Mesothelial cell of epicardium (in vitro differentiated cells): ENCODE results near the gene RBP3. TPM values are rescaled to one million over a fixed set of nuclear protein-coding genes. Genes with fewer than 3 reads are reported as not detected.

ENCODE experiments used
- DNase-seq, 2 experiments: peaks; one replicate each; pipeline ENCODE4 v3.0.0; 2021; ENCODE audit warnings: low spot score in 2 of 2; ENCODE audit not compliant: unreplicated experiment in 2 of 2
- H3K27ac Mint-ChIP-seq: 2 replicates; pipeline ENCODE4 v1.8.0; 2021; ENCODE audit warnings: mixed read lengths
- H3K27me3 Mint-ChIP-seq: 2 replicates; pipeline ENCODE4 v1.8.0; 2021; ENCODE audit warnings: low read depth, mixed read lengths
- H3K36me3 Mint-ChIP-seq: 2 replicates; pipeline ENCODE4 v1.8.0; 2021; ENCODE audit warnings: mixed read lengths
- H3K4me1 Mint-ChIP-seq: 2 replicates; pipeline ENCODE4 v1.8.0; 2021; ENCODE audit warnings: mixed read lengths
- H3K4me3 Mint-ChIP-seq: 2 replicates; pipeline ENCODE4 v1.8.0; 2021; ENCODE audit warnings: mild to moderate bottlenecking, moderate library complexity, mixed read lengths
- H3K9me3 Mint-ChIP-seq: 2 replicates; pipeline ENCODE4 v1.8.0; 2021; ENCODE audit warnings: mixed read lengths
- CTCF ChIP-seq: fragments of 200-600 bp; sonication (generic); IDR thresholded peaks from one replicate; pipeline ENCODE4 v1.5.0; 2021; ENCODE audit warnings: antibody characterized with exemption; ENCODE audit not compliant: unreplicated experiment
- total RNA-seq: library from RNA; stranded (reverse); gene quantifications from 3 replicates; pipeline ENCODE4 v1.2.1, GENCODE V29; 2021

RBP3 gene
- total RNA-seq, 1 donor from 2014 or later: not detected

DNA sequence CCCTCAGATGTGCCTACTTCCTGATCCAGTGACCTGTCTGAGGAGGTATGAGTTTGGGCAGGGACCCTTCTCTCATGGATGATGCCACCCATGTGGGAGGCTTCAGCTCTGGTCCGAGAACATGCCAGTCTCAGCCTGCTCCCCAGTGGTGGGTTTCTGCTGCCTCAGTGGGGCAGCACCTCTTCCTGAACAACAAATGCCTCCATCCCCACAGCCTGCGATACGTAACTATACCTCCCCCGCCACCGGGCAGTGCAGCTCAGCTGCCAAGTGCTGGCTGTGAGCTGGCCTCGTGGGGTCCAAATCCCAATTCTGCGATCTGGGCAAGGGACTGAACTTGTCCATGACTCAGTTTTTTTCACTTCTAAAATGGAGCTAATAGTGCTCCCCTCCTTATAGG is 45.1 kb upstream of the RBP3 start:
- Mint-ChIP-seq H3K4me1 (peaks cover 4% of the 10 kb centered on the region), H3K27me3 (peaks cover 93% of the 10 kb centered on the region), H3K36me3 (no peaks in the 10 kb centered on the region), H3K4me3 (no peak overlapping the region), H3K9me3 (no peaks in the 10 kb centered on the region), H3K27ac (no peak overlapping the region)
- DNase-seq: no peak
- TF ChIP-seq CTCF: no peak

DNA sequence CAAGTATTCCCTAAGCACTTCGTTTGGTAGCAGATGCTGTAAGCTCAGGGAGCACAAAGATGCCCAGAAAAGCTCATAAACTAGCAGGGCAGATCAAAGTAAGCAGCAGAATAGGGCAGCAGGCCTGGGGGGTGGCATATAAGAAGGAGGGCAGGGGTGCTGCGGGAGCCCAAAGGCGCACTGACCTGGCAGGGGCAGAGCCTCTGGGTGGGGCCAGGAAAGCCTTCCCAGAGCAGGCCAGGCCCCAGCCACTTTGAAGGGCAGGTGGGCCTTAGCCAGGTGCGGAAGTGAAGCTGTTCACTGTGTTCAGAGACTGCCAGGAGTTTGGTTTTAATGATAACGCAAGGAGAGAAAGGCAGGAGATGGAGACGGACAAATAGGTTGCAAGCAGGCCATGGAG is 44.3 kb upstream of the RBP3 start:
- Mint-ChIP-seq H3K9me3 (no peaks in the 10 kb centered on the region), H3K27ac (no peak overlapping the region), H3K4me3 (no peak overlapping the region), H3K4me1 (peaks cover 4% of the 10 kb centered on the region), H3K36me3 (no peaks in the 10 kb centered on the region), H3K27me3 (peaks cover 93% of the 10 kb centered on the region)
- no peak for TF ChIP-seq CTCF
- no peak for DNase-seq

DNA sequence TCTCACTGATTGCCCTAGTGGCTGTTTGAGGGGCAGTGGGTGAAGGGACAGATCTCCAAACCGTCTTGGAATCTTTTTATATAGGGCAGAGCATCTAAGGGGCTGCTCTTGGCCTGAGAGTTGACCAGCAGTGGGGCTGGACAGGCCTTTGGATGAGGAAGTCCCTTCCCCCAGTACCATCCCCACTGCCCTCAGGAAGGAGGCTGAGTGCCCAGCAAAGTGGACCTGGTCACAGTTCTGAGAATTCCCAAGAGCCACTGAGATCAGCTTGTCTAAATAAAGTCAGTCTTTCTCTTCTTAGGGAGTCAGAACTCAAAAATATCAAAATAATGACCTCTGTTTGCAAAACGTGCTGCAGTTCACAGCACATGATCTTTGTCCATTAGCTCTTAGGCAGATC is 42.6 kb upstream of the RBP3 start:
- Mint-ChIP-seq H3K4me3 (no peak overlapping the region), H3K27ac (no peak overlapping the region), H3K36me3 (no peaks in the 10 kb centered on the region), H3K27me3 (peaks cover 94% of the 10 kb centered on the region), H3K9me3 (no peaks in the 10 kb centered on the region), H3K4me1 (peaks cover 3% of the 10 kb centered on the region)
- no peak for TF ChIP-seq CTCF
- no peak for DNase-seq

DNA sequence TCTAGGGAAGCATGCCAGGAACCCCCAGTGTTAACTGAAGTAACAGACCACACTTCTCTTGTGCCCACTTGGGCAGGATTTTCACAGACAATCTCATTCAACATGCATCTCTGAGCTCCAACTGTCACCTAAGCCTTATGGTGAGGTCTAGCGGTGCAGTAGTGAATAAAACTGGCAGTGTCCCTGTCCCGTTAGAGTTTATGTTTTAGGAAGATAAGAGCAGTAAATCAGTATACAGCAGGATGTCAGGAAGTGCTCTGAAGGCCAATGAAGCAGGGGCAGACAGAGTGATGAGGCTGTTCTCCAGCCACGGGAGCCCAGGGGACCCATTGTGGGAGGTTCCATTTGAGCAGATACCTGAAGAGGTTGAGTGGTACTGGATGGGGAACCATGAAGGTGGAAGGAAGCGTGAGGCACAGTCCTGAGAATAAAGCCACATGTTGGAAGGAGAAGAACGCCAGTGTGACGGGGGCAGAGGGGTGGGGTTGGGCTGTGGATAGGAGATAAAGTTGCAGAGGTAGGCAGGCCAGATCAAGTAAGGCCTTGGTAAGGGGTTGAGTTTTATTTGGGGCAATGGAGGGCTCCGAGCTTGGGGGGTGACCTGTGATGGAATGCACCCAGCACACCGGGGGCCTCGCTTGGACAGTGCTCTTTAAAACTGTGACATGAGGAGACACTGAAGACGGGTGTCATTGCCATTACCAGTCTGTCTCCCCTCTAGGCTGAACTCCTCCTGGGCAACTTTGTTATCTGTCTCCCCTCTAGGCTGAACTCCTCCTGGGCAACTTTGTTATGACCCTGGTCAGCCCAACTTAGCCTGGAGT is 41.6 kb upstream of the RBP3 start:
- no peaks in the 10 kb centered on the region for H3K9me3 Mint-ChIP-seq
- H3K27ac Mint-ChIP-seq: no peak overlapping the region
- no peak for TF ChIP-seq CTCF
- H3K36me3 Mint-ChIP-seq: no peaks in the 10 kb centered on the region
- peaks cover 90% of the 10 kb centered on the region for H3K27me3 Mint-ChIP-seq
- peaks cover 3% of the 10 kb centered on the region for H3K4me1 Mint-ChIP-seq
- no peak overlapping the region for H3K4me3 Mint-ChIP-seq
- DNase-seq: no peak

DNA sequence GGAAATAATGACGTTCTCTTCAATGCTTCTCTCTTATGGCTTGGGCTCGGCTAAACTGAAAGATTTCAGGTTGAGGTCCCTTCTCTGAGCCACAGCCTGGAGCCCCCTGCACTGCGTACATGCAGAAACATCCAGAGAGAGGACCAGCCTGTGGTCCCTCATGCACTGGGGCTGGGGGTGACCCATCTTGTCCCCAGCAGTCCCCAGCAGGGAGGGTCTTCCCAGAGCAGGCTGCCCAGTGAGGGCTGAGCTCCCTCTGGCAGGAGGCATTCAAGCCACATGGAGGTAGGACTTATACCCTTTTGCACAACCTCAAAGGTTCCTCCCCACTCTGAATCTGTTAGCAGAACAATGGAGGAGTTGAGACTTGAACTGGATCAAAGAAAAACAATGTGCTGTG is 40.8 kb upstream of the RBP3 start:
- Mint-ChIP-seq H3K27ac (no peak overlapping the region), H3K9me3 (no peaks in the 10 kb centered on the region), H3K36me3 (no peaks in the 10 kb centered on the region), H3K27me3 (peaks cover 89% of the 10 kb centered on the region), H3K4me1 (peaks cover 3% of the 10 kb centered on the region), H3K4me3 (no peak overlapping the region)
- no peak for DNase-seq
- TF ChIP-seq CTCF: no peak

GRCh38 chr10:47308775-47309174 is 39.4 kb upstream of the RBP3 start:
- Mint-ChIP-seq H3K27ac (no peak overlapping the region), H3K36me3 (no peaks in the 10 kb centered on the region), H3K4me3 (no peak overlapping the region), H3K4me1 (peaks cover 3% of the 10 kb centered on the region), H3K9me3 (no peaks in the 10 kb centered on the region), H3K27me3 (peaks cover 78% of the 10 kb centered on the region)
- no peak for DNase-seq
- TF ChIP-seq CTCF: no peak
